GM21723 (cell line): ENCODE results near the gene OPALIN.

Source experiments
- ATAC-seq: cut with Tn5 transposase; IDR thresholded peaks from one replicate; pipeline ENCODE4 v1.9.1; 2021; ENCODE audit warnings: mild to moderate bottlenecking, moderate library complexity; ENCODE audit not compliant: unreplicated experiment

The OPALIN gene

DNA sequence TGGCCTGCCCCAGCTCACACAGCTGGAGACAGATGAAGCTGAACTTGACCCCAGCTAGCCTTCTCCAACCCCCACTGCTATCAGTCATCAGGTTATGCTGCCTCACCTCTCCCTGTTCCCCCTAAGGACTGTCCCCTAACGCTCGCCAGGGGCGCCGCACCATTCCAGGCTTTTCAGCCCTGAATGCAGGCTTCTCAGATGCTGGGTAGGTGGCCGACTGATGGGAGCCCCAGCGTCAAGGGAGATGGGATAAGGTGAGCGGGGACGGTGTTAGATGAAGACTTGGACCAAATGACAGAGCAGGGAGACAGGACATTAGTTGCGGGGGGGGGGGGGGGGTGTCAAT lies 15.8 kb upstream of the OPALIN start:
- ATAC-seq = no peak

DNA sequence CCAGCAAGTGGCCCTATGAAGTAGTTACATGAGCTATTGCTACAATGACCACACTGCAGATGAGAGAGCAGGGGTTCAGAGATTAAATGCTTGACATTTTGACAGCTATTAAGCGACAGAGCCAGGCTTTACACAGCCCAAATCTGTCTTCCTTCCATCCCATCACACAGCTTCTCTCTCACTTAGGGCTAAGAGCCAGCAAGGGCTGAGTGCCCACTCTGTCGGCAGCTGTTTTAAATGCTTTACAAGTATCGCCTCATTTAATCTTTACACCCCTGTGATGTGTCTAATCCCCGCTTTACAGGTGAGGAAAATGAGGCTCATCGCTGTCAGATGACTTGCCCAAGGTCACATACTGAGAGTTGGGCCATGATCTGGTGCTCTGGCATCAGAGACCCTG lies 15.2 kb upstream of the OPALIN start:
- no peak for ATAC-seq

DNA sequence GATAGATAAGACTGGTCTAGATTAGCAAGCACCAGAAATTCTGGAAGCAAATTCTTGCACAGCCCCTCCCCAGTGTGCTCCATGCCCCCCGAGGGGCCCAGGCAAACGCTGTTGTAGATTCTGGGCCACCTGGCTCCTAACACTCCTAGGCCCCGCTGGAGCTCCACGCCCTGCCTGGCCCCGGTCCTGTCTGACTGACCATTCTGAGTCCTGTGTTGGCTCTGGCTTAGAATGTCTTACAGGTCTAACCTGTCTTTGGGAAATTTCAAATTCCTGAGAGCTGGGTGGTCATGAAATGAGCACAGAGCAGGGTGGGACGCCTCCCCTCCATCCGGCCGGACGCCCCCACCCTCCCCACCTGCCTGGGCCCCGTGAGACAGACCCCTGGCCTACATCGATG lies 12.6 kb upstream of the OPALIN start:
- ATAC-seq = no peak

DNA sequence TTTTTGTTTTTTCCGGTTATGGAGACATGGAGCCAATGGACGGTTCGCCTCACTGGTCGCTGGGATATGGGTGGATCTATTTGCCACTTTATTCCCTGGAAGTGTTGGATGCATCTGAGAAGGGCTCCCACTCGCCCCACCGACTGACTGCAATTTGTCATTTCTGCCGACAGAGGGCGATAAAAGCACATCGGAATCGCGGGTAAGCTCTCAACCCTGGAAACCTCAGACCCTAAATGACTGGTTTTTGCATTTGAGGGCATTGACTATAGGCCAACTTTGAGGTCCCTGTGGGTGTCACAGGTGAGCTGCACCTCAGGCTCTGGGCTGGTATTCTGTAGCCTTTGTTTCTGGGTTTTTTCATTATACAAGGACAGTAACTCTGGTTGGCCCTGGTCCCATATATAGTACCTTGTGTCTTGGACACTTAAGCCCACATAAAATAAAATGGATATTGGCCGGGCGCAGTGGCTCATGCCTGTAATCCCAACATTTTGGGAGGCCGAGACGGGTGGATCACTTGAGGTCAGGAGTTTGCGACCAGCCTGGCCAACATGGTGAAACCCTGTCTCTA lies 11.9 kb upstream of the OPALIN start:
- ATAC-seq = no peak

DNA sequence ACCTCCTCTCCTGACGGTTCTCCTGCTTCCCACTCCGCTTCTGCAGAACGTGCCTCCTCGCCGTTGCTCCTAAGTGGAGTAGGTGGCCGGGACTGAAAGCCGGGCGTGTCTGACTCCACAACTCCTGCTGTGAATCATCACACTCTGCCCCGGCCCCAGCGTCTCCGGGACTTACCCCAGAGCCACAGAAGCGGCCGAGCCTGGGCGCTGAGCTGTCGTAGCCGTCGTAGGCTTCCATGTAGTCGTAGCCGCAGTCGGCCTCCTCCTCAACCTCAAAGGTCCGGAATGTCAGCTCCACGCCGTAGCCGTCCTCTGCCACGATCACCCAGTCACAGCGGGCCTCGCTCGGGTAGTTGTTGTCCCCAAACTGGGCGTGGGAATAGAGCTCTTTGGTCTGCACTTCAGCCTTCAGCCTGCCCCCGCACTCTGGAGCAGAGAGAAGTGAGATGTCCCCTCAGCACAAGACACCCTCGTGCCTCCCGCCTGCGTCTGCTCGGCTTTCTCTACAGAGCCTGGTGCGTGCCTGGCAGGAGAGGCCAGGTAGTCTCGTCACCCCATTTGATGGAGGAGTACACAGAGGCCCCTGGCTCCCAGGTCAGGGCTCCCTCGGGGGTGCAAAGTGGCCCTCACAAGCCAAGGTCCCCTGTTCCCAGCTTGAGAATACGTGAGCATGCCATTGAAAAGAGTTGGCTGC lies 11.2 kb upstream of the OPALIN start:
- ATAC-seq = no peak

DNA sequence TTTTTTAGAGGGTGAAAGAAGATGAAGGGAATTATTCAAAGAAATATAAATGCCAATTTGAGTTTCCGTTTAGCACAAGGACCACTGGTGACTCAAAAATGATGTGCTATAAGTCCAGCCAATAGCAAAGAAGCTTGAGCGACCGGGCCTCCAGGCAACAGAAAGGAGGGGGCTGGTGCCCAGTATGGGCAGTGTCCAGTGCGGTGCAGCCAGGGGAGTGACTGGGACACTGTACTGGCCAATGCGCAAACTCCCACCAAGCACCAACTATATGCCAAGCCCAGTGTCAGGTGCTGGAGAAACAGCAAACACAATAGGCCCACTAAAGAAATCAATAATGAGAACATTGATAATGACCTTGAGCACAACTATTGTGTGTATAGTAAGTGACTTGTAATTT lies 10.2 kb upstream of the OPALIN start:
- ATAC-seq = no peak

DNA sequence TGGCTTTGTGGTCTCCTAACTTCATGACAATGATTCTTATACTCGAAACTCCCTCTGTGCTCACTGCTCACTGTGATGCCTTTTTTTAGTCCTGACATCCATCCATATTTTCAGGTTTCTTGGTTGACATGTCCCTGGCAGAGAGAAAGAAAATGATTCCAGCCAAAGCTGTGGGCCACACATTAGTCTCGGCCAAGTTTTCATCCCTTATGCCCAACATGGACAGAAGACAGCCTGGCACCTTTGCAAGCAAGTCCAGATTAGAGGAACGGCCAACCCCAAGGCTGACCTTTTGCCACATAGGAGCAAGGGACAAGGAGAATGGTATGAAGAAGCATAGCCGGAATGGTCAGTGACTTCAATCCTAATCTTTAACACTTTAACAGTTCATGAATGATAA lies 8.7 kb upstream of the OPALIN start:
- ATAC-seq = no peak

DNA sequence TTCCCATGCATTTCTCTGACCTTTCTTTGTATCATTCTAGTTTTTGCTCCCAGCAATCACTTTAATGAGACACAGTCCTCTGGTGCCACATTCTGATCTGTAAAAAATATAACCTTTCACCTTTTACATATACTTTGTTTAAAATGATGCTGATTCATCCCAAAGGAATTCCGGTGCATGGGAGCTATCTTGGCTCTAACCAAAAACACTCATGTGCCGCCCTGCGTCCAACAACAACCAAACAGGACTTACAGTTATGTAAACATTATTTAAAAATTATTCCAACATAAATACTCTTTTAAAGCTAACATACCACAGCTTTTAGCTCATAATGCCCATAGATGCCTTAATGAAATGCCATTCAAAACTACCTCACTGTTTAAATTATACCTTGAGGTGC lies 7.7 kb upstream of the OPALIN start:
- no peak for ATAC-seq

DNA sequence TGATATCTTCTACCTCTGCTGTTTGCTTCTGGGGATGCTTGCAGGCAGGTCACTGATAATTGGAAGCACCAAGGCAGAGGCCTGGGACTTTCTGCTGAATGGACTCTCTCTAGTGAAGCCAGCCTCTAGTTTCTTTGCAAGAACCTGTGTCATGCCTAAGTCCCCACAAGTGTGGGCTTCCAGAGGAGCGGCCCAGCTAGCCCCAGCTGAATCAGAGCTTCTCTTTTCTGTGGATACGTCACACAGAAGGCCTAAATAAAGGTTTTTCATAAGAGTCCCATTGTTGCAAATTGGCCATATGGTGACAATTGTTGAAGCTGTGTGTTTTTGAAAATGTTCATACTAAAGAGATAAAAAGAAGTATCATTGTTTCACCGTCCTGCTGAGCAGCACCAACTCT lies 6.8 kb upstream of the OPALIN start:
- ATAC-seq = no peak

DNA sequence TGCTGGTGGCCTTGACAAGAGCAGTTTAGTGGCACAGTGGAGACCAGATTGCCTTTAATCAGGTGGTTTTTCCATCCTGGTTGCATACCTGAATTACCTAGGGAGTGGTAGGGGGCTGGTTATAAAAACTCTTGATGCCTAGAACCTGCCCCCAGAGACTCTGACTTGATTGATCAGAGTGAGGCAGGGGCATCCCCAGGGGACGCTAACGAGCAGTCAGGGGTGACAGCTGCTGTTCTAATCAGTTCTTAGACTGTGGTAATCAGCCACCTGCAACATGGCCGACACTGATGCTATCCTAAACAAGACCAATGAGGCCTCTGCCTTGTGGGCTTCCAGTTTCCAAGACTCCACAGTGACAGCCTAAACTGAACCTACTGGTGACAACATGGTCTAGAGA lies 2.0 kb upstream of the OPALIN start:
- ATAC-seq = no peak

DNA sequence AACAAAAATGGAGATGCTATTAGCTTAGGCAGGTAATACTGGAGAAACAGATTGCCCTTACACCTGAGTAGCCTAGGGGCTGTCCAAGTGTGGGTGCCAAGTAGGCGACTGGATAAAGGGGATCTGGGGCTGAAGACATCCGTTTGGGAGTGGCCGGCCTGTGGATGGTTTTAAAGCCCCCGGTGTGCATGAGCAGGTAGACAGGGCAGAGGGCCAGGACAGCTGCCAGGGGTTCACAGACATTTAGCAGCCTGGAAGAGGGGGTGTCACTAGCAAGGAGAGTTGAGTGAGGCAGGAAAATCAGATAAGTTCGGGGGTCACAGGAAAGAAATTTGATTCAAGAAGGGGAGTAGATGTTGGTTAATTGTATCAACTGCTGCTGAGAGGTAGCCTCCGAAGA lies 1.5 kb upstream of the OPALIN start:
- ATAC-seq = no peak

DNA sequence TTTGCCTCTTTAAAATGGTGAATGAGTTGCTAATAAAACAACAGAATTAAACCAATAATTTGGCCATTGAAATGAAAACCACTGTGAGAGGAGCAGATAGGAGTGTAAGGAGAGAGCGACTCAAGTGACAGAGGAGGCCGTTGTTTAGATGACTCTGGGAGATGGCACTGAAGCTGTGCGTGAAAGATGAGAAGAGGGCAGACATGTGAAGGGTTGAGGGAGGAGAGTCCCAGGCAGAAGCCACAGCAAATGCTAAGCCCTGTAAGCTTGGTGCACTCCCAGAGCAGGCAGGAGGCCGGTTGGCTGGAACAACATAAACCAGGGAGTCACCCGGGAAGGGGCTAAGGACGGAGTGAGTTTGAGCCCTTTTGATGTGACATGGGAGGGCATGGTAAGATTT lies 814 bp upstream of the OPALIN start:
- ATAC-seq = no peak

DNA sequence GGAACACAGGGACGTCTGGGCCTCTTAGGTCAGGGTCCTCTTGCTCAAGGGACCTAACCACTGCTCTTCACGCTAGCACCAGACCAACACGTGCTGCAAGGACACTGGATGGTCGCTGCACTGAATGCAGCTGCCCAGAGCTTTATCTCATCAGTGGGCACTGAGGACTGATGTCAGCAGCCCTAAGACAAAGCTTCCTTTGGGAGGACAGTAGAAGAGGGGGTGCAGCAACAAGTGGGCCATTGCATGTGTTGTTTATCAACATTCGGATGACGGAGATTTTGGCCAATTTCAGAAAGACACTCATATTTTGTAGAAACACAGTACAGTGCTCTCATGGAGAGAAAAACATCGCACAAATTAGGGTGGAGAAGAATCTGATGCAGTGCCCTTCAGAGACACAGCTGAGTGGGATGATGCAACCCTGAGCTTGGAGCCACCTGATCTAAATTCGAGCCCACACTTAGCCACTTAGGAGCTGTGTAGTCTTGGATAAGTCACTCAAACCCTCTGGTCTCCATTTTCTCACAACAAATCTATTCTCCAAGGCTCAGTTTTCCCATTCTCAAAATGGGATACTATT lies 1.7 kb downstream of the OPALIN start:
- no peak for ATAC-seq

DNA sequence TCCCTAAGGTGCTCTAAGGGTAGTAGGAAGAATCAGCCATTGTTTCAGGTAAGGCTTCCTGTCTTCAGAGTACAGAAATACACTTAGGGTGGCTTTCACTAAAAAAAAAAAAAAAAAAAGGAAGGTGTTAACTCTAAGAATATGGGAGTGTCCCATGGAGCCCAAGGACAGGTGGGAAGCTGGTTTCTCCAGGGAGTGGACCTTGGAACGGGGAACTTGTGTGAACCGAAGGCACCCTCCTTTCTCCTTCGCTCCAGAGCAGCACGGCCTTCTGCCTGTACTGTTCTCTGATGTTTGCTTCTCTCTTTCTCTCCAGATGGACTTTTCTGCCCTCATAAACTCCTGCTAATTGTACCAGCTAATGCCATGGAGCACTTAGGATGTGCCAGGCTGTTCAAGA lies 6.2 kb downstream of the OPALIN start:
- ATAC-seq = no peak

DNA sequence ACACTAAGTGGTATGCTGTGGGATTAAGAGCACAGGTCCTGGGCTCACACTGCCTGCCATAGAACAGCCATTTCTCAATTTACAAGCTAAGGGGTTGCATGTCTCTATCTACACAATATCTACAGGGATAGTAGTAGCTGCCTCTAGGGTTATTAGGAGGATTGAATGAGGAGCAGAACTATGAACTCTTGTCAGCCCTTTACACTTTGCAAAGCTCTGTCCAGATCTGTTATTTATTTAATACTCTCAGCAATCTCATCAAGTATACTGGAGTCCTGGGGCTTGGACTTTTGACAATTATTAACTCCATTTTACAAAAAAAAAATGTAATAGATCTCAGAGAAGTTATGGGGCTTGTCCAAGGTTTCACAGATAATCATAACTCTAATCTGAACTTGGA lies 6.8 kb downstream of the OPALIN start:
- no peak for ATAC-seq

DNA sequence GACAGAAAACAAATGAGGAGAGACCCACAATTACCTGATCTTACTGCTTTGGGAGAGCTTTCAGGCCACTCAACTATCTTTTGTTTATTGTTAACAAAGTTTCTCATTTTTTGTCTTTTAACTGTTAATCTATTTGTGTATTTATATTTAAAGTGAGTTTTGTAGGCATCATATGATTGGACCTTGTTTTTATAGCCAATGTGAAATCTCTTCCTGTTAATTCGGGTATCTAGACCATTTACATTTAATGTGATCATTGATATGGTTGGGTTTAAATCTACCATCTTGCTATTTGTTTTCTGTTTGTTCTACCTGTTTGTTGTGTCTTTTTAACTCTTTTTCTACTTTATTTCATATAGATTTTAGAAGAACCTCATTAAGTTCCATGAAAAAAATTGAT lies 12.5 kb downstream of the OPALIN start:
- ATAC-seq = no peak

DNA sequence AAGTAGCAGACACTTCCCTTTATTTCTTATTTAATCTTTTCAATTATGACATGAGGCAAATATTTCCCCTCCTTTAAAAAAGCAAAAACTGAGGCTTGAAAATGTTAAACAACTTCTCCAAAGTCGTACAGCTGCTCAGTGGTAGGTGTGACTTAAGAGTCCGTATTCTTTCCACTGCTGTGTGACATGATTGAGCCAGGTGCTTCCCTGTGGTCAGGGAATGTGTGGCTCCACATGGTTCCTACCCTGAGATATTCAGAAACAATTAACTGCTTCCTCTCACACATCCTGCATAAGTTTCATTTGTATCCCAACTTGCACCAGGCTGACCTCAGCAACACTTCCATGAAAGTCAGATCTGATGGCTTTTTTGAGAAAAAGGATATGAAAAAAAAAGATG lies 13.6 kb downstream of the OPALIN start:
- no peak for ATAC-seq

DNA sequence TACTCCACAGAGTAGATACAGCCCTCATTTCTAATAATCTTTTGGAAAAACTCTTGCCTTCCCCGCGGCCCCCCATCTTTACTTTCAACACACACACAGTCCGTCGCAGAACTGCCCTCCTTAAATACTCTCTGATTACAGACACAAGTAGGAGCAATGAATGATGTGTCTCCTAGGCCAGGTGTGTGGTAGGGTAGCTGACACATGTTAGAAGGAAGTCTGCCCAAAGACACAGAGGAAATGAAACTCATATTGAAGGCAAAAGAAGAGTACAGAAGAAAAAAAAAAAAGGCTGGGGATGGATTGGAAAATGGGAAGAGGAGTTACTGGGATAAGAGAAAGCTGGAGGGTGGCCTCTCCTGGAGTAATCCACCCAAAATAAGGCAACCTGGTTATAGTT lies 14.6 kb downstream of the OPALIN start:
- ATAC-seq = no peak

DNA sequence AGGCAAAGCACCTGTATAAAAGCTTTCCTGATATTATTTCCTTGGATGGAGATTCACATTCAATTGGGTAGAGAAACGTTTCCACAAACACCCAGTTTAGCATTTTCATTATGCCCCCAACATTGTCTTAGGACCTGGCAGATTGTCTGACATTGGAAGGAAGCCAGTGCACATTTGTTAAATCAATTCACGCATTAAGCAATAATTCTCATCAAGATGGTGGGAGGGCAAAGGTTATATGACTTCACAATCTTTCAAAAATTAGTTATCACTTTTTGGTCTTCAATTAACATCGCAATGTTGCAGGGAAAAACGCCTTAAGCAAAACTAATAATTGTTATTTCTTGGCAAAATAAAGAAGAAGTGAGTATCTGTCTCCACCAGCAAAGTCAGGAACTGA lies 16.4 kb downstream of the OPALIN start:
- no peak for ATAC-seq

DNA sequence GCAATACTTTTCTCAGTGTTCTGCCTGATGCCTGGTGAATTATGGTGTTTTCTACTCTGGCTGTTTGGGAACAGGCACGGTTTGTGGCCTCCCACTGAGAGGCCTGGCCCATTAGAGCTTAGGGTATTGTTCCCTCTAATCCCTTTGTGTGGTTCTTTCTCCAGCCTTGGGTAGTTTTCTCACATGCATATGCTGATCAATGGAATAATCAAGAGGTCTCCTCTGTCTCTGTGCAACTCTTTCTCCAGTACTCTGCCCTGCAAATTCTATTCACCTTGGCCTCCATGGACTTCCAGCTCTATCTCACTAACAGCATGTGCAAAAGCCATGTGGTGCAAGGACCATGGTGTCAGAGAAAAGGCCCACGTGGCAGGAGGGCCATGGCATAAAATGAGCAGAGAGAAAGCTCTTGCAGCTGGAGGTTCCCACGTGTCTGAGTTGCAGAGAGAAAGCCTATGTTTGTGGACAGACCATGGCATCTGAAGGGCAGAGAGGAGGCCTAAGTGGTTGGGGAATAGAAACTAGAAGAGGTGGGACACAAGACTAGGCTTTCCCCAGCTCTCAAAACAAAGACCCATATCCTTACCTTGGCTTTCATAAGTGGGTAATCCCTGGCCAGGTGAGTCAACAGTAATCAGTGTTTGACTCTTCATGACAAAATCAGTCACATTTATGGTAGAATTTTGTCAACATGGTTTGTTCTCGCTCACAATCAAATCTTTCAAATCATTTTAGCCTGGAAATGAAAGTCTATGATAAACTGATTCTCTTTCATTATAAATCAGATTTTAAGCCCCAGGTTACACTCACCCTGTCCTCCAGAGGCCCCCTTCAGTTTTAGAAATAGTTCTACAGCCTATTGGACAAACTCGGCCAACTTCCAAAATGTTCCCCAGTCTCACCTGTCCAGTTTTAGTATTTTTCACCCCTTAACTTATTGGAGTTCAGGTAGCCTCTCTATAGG lies 17.3 kb downstream of the OPALIN start:
- no peak for ATAC-seq

DNA sequence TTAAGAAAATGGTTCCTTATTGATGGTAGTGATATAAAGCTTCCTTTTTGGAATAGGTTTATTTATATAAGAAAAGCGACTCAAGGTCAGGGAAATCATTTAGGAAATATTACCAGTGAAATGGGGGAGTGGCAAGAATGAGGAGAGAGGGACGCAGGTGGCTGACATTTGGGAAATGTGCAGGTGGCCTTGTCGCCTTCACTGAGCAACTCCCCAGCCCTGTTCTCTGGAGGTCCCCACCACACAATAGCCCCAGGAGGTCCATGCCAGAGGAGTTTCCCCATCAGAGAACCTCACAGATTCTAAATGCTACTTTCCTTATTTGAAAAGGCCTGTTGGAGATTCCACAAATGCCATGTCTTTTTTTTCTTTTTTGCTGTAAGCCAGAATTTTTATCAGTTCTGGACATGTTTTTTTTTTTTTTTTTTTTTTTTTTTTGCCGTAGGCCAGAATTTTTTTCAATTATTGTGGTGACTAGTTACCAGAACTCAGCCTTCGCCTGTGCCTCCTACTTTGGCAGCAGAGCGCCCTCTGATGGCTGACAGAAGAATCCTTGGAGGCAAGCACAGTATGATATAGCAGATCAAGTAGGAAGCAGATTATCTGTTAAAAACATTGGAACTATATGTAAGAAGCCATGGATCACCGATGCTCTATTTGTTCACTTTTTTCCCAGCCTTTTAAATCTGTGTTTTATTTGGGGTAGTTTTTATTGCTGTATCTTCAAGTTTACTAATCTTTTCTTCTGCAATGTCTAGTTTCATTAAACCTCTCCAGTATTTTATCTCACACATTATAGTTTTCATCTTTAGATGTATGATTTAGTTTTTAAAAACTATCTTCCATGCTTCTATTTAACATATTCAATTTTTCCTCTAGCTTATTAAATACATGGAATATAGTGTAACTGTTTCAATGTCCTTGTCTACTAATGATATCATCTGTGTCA lies 18.6 kb downstream of the OPALIN start:
- no peak for ATAC-seq
